DOHH2 (cell line): ENCODE measurements around the gene CD96.

ENCODE experiments used
- EZH2phosphoT487 ChIP-seq: fragments of 200-600 bp; sonication (generic); IDR thresholded peaks from 2 replicates; pipeline ENCODE4 v1.6.1; 2017; ENCODE audit warnings: borderline replicate concordance, mild to moderate bottlenecking, antibody characterized with exemption, low read length, moderate library complexity, mixed read lengths
- TF ChIP-seq, protein P1 (sequence below): fragments of 200-600 bp; sonication (generic); IDR thresholded peaks from one replicate; pipeline ENCODE4 v1.5.1; 2014; ENCODE audit warnings: antibody characterized with exemption, mild to moderate bottlenecking, low read depth, low read length; ENCODE audit not compliant: poor library complexity, severe bottlenecking

GRCh38 chr3:111639316-111639715, 97.3 kb downstream of the CD96 start:
- TF ChIP-seq, protein P1, sequence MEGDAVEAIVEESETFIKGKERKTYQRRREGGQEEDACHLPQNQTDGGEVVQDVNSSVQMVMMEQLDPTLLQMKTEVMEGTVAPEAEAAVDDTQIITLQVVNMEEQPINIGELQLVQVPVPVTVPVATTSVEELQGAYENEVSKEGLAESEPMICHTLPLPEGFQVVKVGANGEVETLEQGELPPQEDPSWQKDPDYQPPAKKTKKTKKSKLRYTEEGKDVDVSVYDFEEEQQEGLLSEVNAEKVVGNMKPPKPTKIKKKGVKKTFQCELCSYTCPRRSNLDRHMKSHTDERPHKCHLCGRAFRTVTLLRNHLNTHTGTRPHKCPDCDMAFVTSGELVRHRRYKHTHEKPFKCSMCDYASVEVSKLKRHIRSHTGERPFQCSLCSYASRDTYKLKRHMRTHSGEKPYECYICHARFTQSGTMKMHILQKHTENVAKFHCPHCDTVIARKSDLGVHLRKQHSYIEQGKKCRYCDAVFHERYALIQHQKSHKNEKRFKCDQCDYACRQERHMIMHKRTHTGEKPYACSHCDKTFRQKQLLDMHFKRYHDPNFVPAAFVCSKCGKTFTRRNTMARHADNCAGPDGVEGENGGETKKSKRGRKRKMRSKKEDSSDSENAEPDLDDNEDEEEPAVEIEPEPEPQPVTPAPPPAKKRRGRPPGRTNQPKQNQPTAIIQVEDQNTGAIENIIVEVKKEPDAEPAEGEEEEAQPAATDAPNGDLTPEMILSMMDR = no peak
- no peak for TF ChIP-seq EZH2phosphoT487
